PC-9 (cell line): Measurements from ENCODE around the gene B3GNT3.

Source experiments
- CTCF ChIP-seq: fragments of 200-600 bp; sonication (generic); conservative IDR thresholded peaks from 2 replicates; pipeline ENCODE4 v1.6.1; 2017; ENCODE audit warnings: mixed run types, antibody characterized with exemption, mild to moderate bottlenecking, moderate library complexity
- EZH2 ChIP-seq: fragments of 200-600 bp; sonication (generic); IDR thresholded peaks from 2 replicates; pipeline ENCODE4 v1.8.0; 2017; ENCODE audit warnings: antibody characterized with exemption, low read depth

GRCh38 chr19:17831419-17831888 is 36.5 kb downstream of the B3GNT3 start:
- TF ChIP-seq CTCF (no peak), EZH2 (no peak)
